HepG2 (cell line): ENCODE data around the gene SH2D3A. TPM values are rescaled to one million over a fixed set of nuclear protein-coding genes. Genes with fewer than 3 reads are reported as not detected.

Experiments used
- ELF3 ChIP-seq: IDR thresholded peaks from 2 replicates; pipeline ENCODE4 v1.6.1; 2016; ENCODE audit warnings: missing genetic modification reagents, missing compliant biosample characterization
- HBP1 ChIP-seq: IDR thresholded peaks from 2 replicates; pipeline ENCODE4 v1.6.1; 2016; ENCODE audit warnings: low read depth, control low read depth
- HDAC2 ChIP-seq: sonication (generic); formaldehyde crosslinking; IDR thresholded peaks from 2 replicates; pipeline ENCODE4 v1.4.0; 2020; ENCODE audit warnings: missing genetic modification reagents
- NCOR1 ChIP-seq: fragments of 200-600 bp; sonication (generic); IDR thresholded peaks from 2 replicates; pipeline ENCODE4 v1.7.0; 2017; ENCODE audit warnings: antibody characterized with exemption, low read length, borderline replicate concordance
- RAD51 ChIP-seq: fragments of 450-650 bp; IDR thresholded peaks from 2 replicates; pipeline ENCODE4 v1.6.1; 2016; ENCODE audit warnings: borderline replicate concordance
- RARA ChIP-seq: IDR thresholded peaks from 2 replicates; pipeline ENCODE4 v1.6.1; 2016; ENCODE audit warnings: missing genetic modification reagents, missing compliant biosample characterization
- TBX2 ChIP-seq: sonication (generic); formaldehyde crosslinking; IDR thresholded peaks from 2 replicates; pipeline ENCODE4 v1.5.0; 2020; ENCODE audit warnings: missing genetic modification reagents, mild to moderate bottlenecking, borderline replicate concordance
- TEAD2 ChIP-seq: sonication (generic); formaldehyde crosslinking; IDR thresholded peaks from 2 replicates; pipeline ENCODE4 v1.9.0; 2021; ENCODE audit warnings: missing genetic modification reagents
- U2AF2 ChIP-seq: fragments of 200-400 bp; formaldehyde crosslinking; IDR thresholded peaks from 2 replicates; pipeline ENCODE4 v1.6.1; 2017; ENCODE audit warnings: low read depth, mild to moderate bottlenecking, low read length
- ZEB1 ChIP-seq: IDR thresholded peaks from 2 replicates; pipeline ENCODE4 v1.6.1; 2012; ENCODE audit warnings: mild to moderate bottlenecking, low read depth, inconsistent platforms; ENCODE audit not compliant: insufficient replicate concordance
- ZNF234 ChIP-seq: sonication (generic); formaldehyde crosslinking; conservative IDR thresholded peaks from 2 replicates; pipeline ENCODE4 v1.5.1; 2020; ENCODE audit warnings: mild to moderate bottlenecking, missing genetic modification reagents
- ZNF256 ChIP-seq: sonication (generic); formaldehyde crosslinking; conservative IDR thresholded peaks from 2 replicates; pipeline ENCODE4 v1.4.0; 2020; ENCODE audit warnings: missing genetic modification reagents
- ZNF605 ChIP-seq: sonication (generic); formaldehyde crosslinking; IDR thresholded peaks from 2 replicates; pipeline ENCODE4 v1.8.0; 2022; ENCODE audit warnings: mild to moderate bottlenecking, missing genetic modification reagents
- ZNF800 ChIP-seq: sonication (generic); formaldehyde crosslinking; IDR thresholded peaks from 2 replicates; pipeline ENCODE4 v1.4.0; 2020; ENCODE audit warnings: missing genetic modification reagents
- ZNF83 ChIP-seq: sonication (generic); formaldehyde crosslinking; IDR thresholded peaks from 2 replicates; pipeline ENCODE4 v1.4.0; 2020; ENCODE audit warnings: missing genetic modification reagents, mild to moderate bottlenecking, borderline replicate concordance
- polyA plus RNA-seq, 8 experiments: library from polyadenylated mRNA; depleted of rRNA in 3 of 8; stranded (reverse) in 7 of 8; unstranded in 1 of 8; fragments of >200 nt; fragmentation: Illumina TruSeq in 4 of 8; extraction: Trizol in 4 of 8; gene quantifications; 2 replicates each; pipeline versions ENCODE4 v1.2.1 to v1.2.3, GENCODE V29; 2011 to 2016; ENCODE audit warnings: low read depth in 4 of 8, missing spikeins in 1 of 8, mixed read lengths in 1 of 8; ENCODE audit not compliant: insufficient read depth in 1 of 8
- total RNA-seq, 5 experiments: library from RNA; depleted of rRNA; stranded (reverse); fragments of >200 nt; fragmentation: Illumina TruSeq; extraction: Trizol; gene quantifications; 2 replicates each; pipeline ENCODE4 v1.2.3, GENCODE V29; 2016; ENCODE audit warnings: low read depth in 1 of 5
- TF ChIP-seq, protein P1 (sequence below): sonication (generic); formaldehyde crosslinking; IDR thresholded peaks from 2 replicates; pipeline ENCODE4 v1.5.1; 2020; ENCODE audit warnings: mild to moderate bottlenecking, missing genetic modification reagents, moderate library complexity
- TF ChIP-seq, protein P2 (sequence below): sonication (generic); formaldehyde crosslinking; IDR thresholded peaks from 2 replicates; pipeline ENCODE4 v1.9.0; 2021; ENCODE audit warnings: missing genetic modification reagents, mild to moderate bottlenecking, borderline replicate concordance

Gene SH2D3A
- total and polyA plus RNA-seq, 2 of the 13 experiments (the other 11 are each of a cell fraction or from before 2014, with no cell fraction given) = 1.0 to 2.2 TPM

GRCh38 chr19:6737873-6738786 is 29.1 kb downstream of the SH2D3A start (continued):
- TF ChIP-seq ZNF800 (CRISPR knock-in tag) = peak; percentile 65; the same call in 1 of the 2 replicates
- TF ChIP-seq ZNF605 (CRISPR knock-in tag) = peak; percentile 53; the same call in 1 of the 2 replicates
- peak; percentile 61 for TF ChIP-seq ELF3 (CRISPR knock-in tag)
- no peak for TF ChIP-seq ZEB1
- TF ChIP-seq ZNF256 (CRISPR knock-in tag) = no peak
- TF ChIP-seq RAD51 = no peak
- TF ChIP-seq RARA = peak; percentile 87
- TF ChIP-seq ZNF83 (CRISPR knock-in tag) = no peak
- TF ChIP-seq HDAC2 (CRISPR knock-in tag) = peak; percentile 62; the same call in 1 of the 2 replicates
- peak; percentile 88 for TF ChIP-seq NCOR1
- TF ChIP-seq, protein P1, sequence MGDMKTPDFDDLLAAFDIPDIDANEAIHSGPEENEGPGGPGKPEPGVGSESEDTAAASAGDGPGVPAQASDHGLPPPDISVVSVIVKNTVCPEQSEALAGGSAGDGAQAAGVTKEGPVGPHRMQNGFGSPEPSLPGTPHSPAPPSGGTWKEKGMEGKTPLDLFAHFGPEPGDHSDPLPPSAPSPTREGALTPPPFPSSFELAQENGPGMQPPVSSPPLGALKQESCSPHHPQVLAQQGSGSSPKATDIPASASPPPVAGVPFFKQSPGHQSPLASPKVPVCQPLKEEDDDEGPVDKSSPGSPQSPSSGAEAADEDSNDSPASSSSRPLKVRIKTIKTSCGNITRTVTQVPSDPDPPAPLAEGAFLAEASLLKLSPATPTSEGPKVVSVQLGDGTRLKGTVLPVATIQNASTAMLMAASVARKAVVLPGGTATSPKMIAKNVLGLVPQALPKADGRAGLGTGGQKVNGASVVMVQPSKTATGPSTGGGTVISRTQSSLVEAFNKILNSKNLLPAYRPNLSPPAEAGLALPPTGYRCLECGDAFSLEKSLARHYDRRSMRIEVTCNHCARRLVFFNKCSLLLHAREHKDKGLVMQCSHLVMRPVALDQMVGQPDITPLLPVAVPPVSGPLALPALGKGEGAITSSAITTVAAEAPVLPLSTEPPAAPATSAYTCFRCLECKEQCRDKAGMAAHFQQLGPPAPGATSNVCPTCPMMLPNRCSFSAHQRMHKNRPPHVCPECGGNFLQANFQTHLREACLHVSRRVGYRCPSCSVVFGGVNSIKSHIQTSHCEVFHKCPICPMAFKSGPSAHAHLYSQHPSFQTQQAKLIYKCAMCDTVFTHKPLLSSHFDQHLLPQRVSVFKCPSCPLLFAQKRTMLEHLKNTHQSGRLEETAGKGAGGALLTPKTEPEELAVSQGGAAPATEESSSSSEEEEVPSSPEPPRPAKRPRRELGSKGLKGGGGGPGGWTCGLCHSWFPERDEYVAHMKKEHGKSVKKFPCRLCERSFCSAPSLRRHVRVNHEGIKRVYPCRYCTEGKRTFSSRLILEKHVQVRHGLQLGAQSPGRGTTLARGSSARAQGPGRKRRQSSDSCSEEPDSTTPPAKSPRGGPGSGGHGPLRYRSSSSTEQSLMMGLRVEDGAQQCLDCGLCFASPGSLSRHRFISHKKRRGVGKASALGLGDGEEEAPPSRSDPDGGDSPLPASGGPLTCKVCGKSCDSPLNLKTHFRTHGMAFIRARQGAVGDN (CRISPR knock-in tag) = peak; percentile 60; the same call in 1 of the 2 replicates
- no peak for TF ChIP-seq U2AF2
- TF ChIP-seq, protein P2, sequence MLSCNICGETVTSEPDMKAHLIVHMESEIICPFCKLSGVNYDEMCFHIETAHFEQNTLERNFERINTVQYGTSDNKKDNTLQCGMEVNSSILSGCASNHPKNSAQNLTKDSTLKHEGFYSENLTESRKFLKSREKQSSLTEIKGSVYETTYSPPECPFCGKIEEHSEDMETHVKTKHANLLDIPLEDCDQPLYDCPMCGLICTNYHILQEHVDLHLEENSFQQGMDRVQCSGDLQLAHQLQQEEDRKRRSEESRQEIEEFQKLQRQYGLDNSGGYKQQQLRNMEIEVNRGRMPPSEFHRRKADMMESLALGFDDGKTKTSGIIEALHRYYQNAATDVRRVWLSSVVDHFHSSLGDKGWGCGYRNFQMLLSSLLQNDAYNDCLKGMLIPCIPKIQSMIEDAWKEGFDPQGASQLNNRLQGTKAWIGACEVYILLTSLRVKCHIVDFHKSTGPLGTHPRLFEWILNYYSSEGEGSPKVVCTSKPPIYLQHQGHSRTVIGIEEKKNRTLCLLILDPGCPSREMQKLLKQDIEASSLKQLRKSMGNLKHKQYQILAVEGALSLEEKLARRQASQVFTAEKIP = no peak
- TF ChIP-seq ZNF234 (CRISPR knock-in tag) = no peak
- peak; percentile 22 for TF ChIP-seq TBX2 (CRISPR knock-in tag)
- 0 out of 2 replicates have a peak, but pooled peaks have one; percentile 37 for TF ChIP-seq TEAD2 (CRISPR knock-in tag)
- TF ChIP-seq HBP1 (CRISPR knock-in tag) = 0 out of 2 replicates have a peak, but pooled peaks have one; percentile 40
